A549 (cell line): ENCODE results near the gene PTPA. TPM values are rescaled to one million over a fixed set of nuclear protein-coding genes. Genes with fewer than 3 reads are reported as not detected.

Source experiments
- ATAC-seq, 2 experiments: fragments of 200-7000 bp in 1 of 2; fragments of >200 bp in 1 of 2; cut with Nextera tagmentation in 1 of 2; cut with Tn5 transposase in 1 of 2; 3 replicates each; pipeline versions ENCODE4 v1.8.0 to v1.9.1; 2018 to 2020; ENCODE audit warnings: mild to moderate bottlenecking in 1 of 2, moderate library complexity in 1 of 2
- CTCF ChIA-PET: fragments of 300-600 bp; sonication (Branson Sonifier 250); formaldehyde crosslinking; extraction: SDS; loops from one replicate; lab custom pipeline; 2021; ENCODE audit warnings: antibody characterized with exemption, inconsistent platforms; lab: Yijun Ruan, JAX
- POLR2A ChIA-PET: fragments of 350-600 bp; formaldehyde crosslinking; extraction: SDS; loops from one replicate; lab custom pipeline; 2021; ENCODE audit warnings: antibody characterized with exemption, inconsistent platforms; lab: Yijun Ruan, JAX
- DNase-seq, 2 experiments: peaks; one replicate each; pipeline versions ENCODE4 v3.0.0 to v3.0.0-alpha.2; 2011 to 2016; ENCODE audit warnings: low read depth in 1 of 2, low spot score in 1 of 2
- FAIRE-seq: peaks from 2 replicates; lab custom pipeline; 2011; peaks lifted over from hg19 to GRCh38; lab: Jason Lieb, UNC
- H3K27ac ChIP-seq, 2 experiments: fragments of >200 bp; sonication (Bioruptor Twin); formaldehyde crosslinking; 3 replicates each; pipeline ENCODE4 v1.5.1; 2016 to 2017
- H3K4me1 ChIP-seq: fragments of >200 bp; sonication (Bioruptor Twin); formaldehyde crosslinking; 3 replicates; pipeline ENCODE4 v1.6.1; 2016
- H3K4me2 ChIP-seq: fragments of >200 bp; sonication (Bioruptor Twin); formaldehyde crosslinking; 3 replicates; pipeline ENCODE4 v1.6.1; 2016
- H3K4me3 ChIP-seq: fragments of >200 bp; sonication (Bioruptor Twin); formaldehyde crosslinking; 3 replicates; pipeline ENCODE4 v1.5.1; 2016
- H3K9me3 ChIP-seq: fragments of >200 bp; sonication (Bioruptor Twin); formaldehyde crosslinking; 3 replicates; pipeline ENCODE4 v1.6.1; 2016
- CBX2 ChIP-seq: fragments of 200-600 bp; sonication (generic); IDR thresholded peaks from 2 replicates; pipeline ENCODE4 v1.6.1; 2016; ENCODE audit warnings: low read depth, mild to moderate bottlenecking, borderline replicate concordance
- CHD4 ChIP-seq: fragments of 200-600 bp; sonication (generic); IDR thresholded peaks from 2 replicates; pipeline ENCODE4 v1.6.1; 2016; ENCODE audit warnings: antibody characterized with exemption, mild to moderate bottlenecking, borderline replicate concordance
- EHMT2 ChIP-seq: fragments of 200-600 bp; sonication (generic); IDR thresholded peaks from 2 replicates; pipeline ENCODE4 v1.6.1; 2016; ENCODE audit warnings: antibody characterized with exemption, low read depth, mild to moderate bottlenecking, moderate library complexity
- ESRRA ChIP-seq: fragments of 150-350 bp; IDR thresholded peaks from 2 replicates; pipeline ENCODE4 v1.6.1; 2014; ENCODE audit warnings: mild to moderate bottlenecking, low read length, borderline replicate concordance
- FOSL2 ChIP-seq, 2 experiments: fragments of 450-650 bp in 1 of 2; fragments of >200 bp in 1 of 2; sonication (Bioruptor Twin) in 1 of 2; formaldehyde crosslinking; IDR thresholded peaks; 2 replicates each; pipeline versions ENCODE4 v1.5.0 to v1.6.1; 2016 to 2020; ENCODE audit warnings: mild to moderate bottlenecking in 1 of 2, moderate library complexity in 1 of 2
- HDAC2 ChIP-seq: fragments of 200-600 bp; sonication (generic); IDR thresholded peaks from 2 replicates; pipeline ENCODE4 v1.6.1; 2016
- HEYL ChIP-seq: fragments of 250-450 bp; sonication (Bioruptor Pico); IDR thresholded peaks from 2 replicates; pipeline ENCODE4 v1.8.0; 2021; ENCODE audit warnings: mild to moderate bottlenecking, moderate library complexity
- HOXA7 ChIP-seq: fragments of 250-450 bp; sonication (Bioruptor Pico); IDR thresholded peaks from 2 replicates; pipeline ENCODE4 v1.5.0; 2020; ENCODE audit warnings: mild to moderate bottlenecking, moderate library complexity
- HOXB5 ChIP-seq: fragments of 250-450 bp; sonication (Bioruptor Pico); IDR thresholded peaks from 2 replicates; pipeline ENCODE4 v1.5.0; 2020; ENCODE audit warnings: mild to moderate bottlenecking, moderate library complexity
- JUNB ChIP-seq: fragments of >200 bp; sonication (Bioruptor Twin); formaldehyde crosslinking; IDR thresholded peaks from 2 replicates; pipeline ENCODE4 v1.6.1; 2016
- NFE2L2 ChIP-seq: fragments of 150-350 bp; conservative IDR thresholded peaks from 2 replicates; pipeline ENCODE4 v1.6.1; 2014; ENCODE audit warnings: low read length
- POLR2AphosphoS2 ChIP-seq: conservative IDR thresholded peaks from 2 replicates; pipeline ENCODE4 v1.6.1; 2012; ENCODE audit warnings: low read length, improper control_type of control experiment, inconsistent platforms
- RAD21 ChIP-seq, 2 experiments: fragments of >200 bp in 1 of 2; sonication (Bioruptor Twin) in 1 of 2; formaldehyde crosslinking in 1 of 2; IDR thresholded peaks in 1 of 2; conservative IDR thresholded peaks in 1 of 2; 2 replicates in 1 of 2; 3 replicates in 1 of 2; pipeline ENCODE4 v1.6.1; 2012 to 2018; ENCODE audit warnings: inconsistent platforms in 1 of 2
- SMC3 ChIP-seq: fragments of >200 bp; sonication (Bioruptor Twin); formaldehyde crosslinking; IDR thresholded peaks from 3 replicates; pipeline ENCODE4 v1.6.1; 2018; ENCODE audit warnings: inconsistent platforms
- TP53 ChIP-seq: fragments of 250-450 bp; sonication (Bioruptor Pico); IDR thresholded peaks from 2 replicates; pipeline ENCODE4 v1.5.0; 2021; ENCODE audit warnings: mild to moderate bottlenecking, moderate library complexity
- ZC3H11A ChIP-seq: fragments of 450-650 bp; IDR thresholded peaks from 2 replicates; pipeline ENCODE4 v1.6.1; 2014; ENCODE audit warnings: antibody characterized with exemption, mild to moderate bottlenecking
- ZNF302 ChIP-seq: fragments of 250-450 bp; sonication (Bioruptor Pico); IDR thresholded peaks from 2 replicates; pipeline ENCODE4 v1.9.0; 2021; ENCODE audit warnings: inconsistent platforms, mild to moderate bottlenecking, moderate library complexity
- WGBS: methylation state at CpG from one replicate; pipeline ENCODE4 v1.1.6; 2017; ENCODE audit errors: missing lambda C conversion rate; 5-methylcytosine and 5-hydroxymethylcytosine counted together
- polyA plus RNA-seq, 4 experiments: library from polyadenylated mRNA; depleted of rRNA in 3 of 4; stranded (reverse); fragments of >200 nt; fragmentation: RNase III in 1 of 4; extraction: RNeasy Plus Mini Kit Qiagen cat#74134 plus additional on column Dnase treatment in 1 of 4; gene quantifications; 2 replicates in 3 of 4; 3 replicates in 1 of 4; pipeline ENCODE4 v1.2.3, GENCODE V29; 2011 to 2017
- TF ChIP-seq, protein P1 (sequence below): IDR thresholded peaks from 2 replicates; pipeline ENCODE4 v1.6.1; 2012; ENCODE audit warnings: low read depth, borderline replicate concordance
- TF ChIP-seq, protein P2 (sequence below): fragments of >200 bp; sonication (Bioruptor Twin); formaldehyde crosslinking; IDR thresholded peaks from 3 replicates; pipeline ENCODE4 v1.5.1; 2016
- TF ChIP-seq, protein P3 (sequence below): fragments of 200-600 bp; sonication (generic); IDR thresholded peaks from 2 replicates; pipeline ENCODE4 v1.6.1; 2016; ENCODE audit warnings: antibody characterized with exemption, mild to moderate bottlenecking, moderate library complexity
- TF ChIP-seq, protein P4 (sequence below): IDR thresholded peaks from 2 replicates; pipeline ENCODE4 v1.6.1; 2012
- TF ChIP-seq, protein P5 (sequence below): fragments of 150-350 bp; IDR thresholded peaks from 2 replicates; pipeline ENCODE4 v1.6.1; 2014; ENCODE audit warnings: low read depth, mild to moderate bottlenecking, low read length
- TF ChIP-seq, protein P6 (sequence below): IDR thresholded peaks from 2 replicates; pipeline ENCODE4 v1.6.1; 2012
- TF ChIP-seq, protein P7 (sequence below): fragments of 250-450 bp; sonication (Bioruptor Pico); IDR thresholded peaks from 2 replicates; pipeline ENCODE4 v1.5.0; 2020; ENCODE audit warnings: low read depth, mild to moderate bottlenecking, moderate library complexity

PTPA gene
- polyA plus RNA-seq, 2 of the 4 experiments (the other 2 are of a cell fraction) = 140 to 161 TPM

DNA sequence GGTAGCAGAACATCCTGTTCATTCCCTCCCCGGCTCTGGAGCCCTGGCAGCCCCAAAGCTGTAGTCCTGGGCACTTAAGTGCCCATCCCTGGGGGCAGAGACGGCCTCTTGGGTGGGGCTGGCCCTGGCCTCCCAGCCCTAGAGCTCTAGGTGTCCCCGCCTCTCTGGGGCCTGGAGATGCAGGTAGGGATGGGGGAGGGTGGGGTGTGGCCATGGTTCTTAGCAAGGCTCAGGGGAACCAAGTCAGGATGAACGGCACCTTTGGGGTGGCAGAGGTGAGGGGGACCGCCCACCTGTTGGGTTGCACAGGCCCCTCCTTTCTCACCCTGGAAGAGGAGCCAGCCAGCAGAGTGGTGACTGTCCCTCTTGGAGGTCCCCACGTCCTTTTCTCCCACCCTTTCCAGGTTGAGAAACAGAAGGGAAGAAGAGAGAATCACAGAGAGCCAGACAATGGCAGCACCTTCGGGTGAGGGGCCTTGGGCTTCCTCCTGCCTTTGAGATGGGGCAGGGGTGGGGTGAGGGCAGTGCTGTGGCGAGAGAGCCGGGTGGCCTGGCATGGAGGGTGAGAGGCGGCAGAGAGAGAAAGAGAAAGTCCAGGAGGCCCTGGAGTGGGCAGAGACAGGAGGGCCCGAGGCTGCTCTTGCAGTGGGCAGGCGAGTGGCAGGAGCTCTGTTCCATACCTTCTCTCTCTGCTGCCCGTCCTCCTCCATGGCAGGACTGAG lies 3.0 kb upstream of the PTPA start (continued):
- TF ChIP-seq, protein P1, sequence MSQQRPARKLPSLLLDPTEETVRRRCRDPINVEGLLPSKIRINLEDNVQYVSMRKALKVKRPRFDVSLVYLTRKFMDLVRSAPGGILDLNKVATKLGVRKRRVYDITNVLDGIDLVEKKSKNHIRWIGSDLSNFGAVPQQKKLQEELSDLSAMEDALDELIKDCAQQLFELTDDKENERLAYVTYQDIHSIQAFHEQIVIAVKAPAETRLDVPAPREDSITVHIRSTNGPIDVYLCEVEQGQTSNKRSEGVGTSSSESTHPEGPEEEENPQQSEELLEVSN = no peak
- TF ChIP-seq ESRRA (no peak), FOSL2 (IDR thresholded peaks at IDR 0.05) (no peak), FOSL2 (CRISPR knock-in tag; IDR thresholded peaks at IDR 0.05) (no peak), CHD4 (no peak), ZNF302 (CRISPR knock-in tag) (no peak)
- TF ChIP-seq, protein P2, sequence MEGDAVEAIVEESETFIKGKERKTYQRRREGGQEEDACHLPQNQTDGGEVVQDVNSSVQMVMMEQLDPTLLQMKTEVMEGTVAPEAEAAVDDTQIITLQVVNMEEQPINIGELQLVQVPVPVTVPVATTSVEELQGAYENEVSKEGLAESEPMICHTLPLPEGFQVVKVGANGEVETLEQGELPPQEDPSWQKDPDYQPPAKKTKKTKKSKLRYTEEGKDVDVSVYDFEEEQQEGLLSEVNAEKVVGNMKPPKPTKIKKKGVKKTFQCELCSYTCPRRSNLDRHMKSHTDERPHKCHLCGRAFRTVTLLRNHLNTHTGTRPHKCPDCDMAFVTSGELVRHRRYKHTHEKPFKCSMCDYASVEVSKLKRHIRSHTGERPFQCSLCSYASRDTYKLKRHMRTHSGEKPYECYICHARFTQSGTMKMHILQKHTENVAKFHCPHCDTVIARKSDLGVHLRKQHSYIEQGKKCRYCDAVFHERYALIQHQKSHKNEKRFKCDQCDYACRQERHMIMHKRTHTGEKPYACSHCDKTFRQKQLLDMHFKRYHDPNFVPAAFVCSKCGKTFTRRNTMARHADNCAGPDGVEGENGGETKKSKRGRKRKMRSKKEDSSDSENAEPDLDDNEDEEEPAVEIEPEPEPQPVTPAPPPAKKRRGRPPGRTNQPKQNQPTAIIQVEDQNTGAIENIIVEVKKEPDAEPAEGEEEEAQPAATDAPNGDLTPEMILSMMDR = no peak
- TF ChIP-seq, protein P3, sequence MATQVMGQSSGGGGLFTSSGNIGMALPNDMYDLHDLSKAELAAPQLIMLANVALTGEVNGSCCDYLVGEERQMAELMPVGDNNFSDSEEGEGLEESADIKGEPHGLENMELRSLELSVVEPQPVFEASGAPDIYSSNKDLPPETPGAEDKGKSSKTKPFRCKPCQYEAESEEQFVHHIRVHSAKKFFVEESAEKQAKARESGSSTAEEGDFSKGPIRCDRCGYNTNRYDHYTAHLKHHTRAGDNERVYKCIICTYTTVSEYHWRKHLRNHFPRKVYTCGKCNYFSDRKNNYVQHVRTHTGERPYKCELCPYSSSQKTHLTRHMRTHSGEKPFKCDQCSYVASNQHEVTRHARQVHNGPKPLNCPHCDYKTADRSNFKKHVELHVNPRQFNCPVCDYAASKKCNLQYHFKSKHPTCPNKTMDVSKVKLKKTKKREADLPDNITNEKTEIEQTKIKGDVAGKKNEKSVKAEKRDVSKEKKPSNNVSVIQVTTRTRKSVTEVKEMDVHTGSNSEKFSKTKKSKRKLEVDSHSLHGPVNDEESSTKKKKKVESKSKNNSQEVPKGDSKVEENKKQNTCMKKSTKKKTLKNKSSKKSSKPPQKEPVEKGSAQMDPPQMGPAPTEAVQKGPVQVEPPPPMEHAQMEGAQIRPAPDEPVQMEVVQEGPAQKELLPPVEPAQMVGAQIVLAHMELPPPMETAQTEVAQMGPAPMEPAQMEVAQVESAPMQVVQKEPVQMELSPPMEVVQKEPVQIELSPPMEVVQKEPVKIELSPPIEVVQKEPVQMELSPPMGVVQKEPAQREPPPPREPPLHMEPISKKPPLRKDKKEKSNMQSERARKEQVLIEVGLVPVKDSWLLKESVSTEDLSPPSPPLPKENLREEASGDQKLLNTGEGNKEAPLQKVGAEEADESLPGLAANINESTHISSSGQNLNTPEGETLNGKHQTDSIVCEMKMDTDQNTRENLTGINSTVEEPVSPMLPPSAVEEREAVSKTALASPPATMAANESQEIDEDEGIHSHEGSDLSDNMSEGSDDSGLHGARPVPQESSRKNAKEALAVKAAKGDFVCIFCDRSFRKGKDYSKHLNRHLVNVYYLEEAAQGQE = no peak
- TF ChIP-seq, protein P4, sequence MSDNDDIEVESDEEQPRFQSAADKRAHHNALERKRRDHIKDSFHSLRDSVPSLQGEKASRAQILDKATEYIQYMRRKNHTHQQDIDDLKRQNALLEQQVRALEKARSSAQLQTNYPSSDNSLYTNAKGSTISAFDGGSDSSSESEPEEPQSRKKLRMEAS = no peak

DNA sequence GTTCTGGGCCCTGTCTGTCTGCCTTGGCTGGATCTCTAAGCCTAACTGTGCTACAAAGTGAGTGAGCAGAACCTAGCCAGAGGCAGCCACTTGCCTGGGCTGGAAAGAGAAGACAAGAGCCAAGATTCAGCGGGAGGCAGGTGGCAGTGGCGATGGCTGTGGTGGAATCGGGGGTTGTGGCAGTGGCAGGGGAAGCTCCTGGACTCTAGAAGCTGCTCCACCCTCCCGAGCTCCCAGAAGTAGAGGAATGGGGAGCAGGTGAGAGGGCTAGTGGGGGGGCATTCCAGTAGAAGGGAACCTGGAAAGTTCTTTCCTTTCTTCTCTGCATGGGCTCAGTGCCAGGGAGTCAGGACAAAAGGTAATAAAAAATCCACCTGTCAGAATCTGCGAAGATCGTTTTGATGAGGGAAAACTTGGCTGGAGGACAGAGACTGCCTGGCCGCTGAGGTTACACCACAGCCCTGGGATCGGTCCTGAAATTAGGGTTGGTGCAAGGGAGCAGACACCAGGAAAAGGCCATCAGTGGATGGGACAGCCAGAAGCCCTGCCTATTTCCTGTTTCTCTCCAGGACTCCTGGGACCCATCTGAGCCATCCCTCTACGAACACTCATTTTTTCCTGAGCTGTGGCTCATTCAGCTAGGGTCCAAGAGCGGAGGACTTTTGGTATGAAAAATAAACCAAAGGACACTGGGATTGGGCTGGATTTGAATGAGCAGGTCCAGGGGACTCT lies 2.2 kb upstream of the PTPA start:
- Histone ChIP-seq H3K4me2 (peak overlapping the region; percentile 96), H3K27ac (peak overlapping the region in 1 of 2 experiments; percentile 97; a peak in 2 of 6 replicates), H3K4me1 (peaks cover 20% of the 10 kb centered on the region), H3K9me3 (no peaks in the 10 kb centered on the region), H3K4me3 (no peak overlapping the region; the same call in 2 of the 3 replicates)
- no peak for DNase-seq
- no peak for ATAC-seq
- ChIA-PET CTCF (interaction anchor here (0.7 to 1.2 kb wide), 5 partner anchors 9 to 81 kb away, joined by 3 to 5 read pairs (median 3); partner anchors contain the start of gene SH3GLB2), POLR2A (interaction anchor here (1.6 to 2.4 kb wide), 2 partner anchors 14 to 28 kb away, joined by 5 to 7 read pairs; partner anchors contain the start of gene DOLPP1)
- WGBS = 87% methylated on average over 10 of the region's 10 CpGs
- no peak for FAIRE-seq
- TF ChIP-seq POLR2AphosphoS2 (no peak), FOSL2 (IDR thresholded peaks at IDR 0.05) (no peak), FOSL2 (CRISPR knock-in tag; IDR thresholded peaks at IDR 0.05) (no peak), CBX2 (no peak), JUNB (no peak), SMC3 (no peak), CHD4 (no peak), EHMT2 (no peak), ESRRA (no peak), NFE2L2 (no peak), HDAC2 (no peak), TP53 (CRISPR knock-in tag) (no peak), HOXA7 (no peak), RAD21 (conservative IDR thresholded peaks at IDR 0.05 in 1 of 2, IDR thresholded peaks at IDR 0.05 in 1 of 2) (no peak), HEYL (no peak), ZC3H11A (no peak), HOXB5 (CRISPR knock-in tag) (no peak)
- TF ChIP-seq, protein P5, sequence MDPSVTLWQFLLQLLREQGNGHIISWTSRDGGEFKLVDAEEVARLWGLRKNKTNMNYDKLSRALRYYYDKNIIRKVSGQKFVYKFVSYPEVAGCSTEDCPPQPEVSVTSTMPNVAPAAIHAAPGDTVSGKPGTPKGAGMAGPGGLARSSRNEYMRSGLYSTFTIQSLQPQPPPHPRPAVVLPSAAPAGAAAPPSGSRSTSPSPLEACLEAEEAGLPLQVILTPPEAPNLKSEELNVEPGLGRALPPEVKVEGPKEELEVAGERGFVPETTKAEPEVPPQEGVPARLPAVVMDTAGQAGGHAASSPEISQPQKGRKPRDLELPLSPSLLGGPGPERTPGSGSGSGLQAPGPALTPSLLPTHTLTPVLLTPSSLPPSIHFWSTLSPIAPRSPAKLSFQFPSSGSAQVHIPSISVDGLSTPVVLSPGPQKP = no peak
- TF ChIP-seq, protein P6, sequence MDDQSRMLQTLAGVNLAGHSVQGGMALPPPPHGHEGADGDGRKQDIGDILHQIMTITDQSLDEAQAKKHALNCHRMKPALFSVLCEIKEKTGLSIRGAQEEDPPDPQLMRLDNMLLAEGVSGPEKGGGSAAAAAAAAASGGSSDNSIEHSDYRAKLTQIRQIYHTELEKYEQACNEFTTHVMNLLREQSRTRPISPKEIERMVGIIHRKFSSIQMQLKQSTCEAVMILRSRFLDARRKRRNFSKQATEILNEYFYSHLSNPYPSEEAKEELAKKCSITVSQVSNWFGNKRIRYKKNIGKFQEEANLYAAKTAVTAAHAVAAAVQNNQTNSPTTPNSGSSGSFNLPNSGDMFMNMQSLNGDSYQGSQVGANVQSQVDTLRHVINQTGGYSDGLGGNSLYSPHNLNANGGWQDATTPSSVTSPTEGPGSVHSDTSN = no peak
- TF ChIP-seq, protein P1 = no peak
- TF ChIP-seq, protein P7, sequence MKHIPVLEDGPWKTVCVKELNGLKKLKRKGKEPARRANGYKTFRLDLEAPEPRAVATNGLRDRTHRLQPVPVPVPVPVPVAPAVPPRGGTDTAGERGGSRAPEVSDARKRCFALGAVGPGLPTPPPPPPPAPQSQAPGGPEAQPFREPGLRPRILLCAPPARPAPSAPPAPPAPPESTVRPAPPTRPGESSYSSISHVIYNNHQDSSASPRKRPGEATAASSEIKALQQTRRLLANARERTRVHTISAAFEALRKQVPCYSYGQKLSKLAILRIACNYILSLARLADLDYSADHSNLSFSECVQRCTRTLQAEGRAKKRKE (CRISPR knock-in tag) = no peak
